Fibroblast of lung (primary cell): ENCODE measurements around the gene ACVR2A. TPM values are rescaled to one million over a fixed set of nuclear protein-coding genes. Genes with fewer than 3 reads are reported as not detected.

Experiments used
- DNase-seq, 2 donors: peaks; one replicate each; pipeline versions ENCODE4 v3.0.0 to v3.0.0-alpha.2; 2010; ENCODE audit warnings: low read depth in 2 of 2
- H2AFZ ChIP-seq: 2 replicates; pipeline ENCODE4 v1.5.1; 2012; ENCODE audit warnings: low read length, control low read depth, inconsistent platforms
- H3K27ac ChIP-seq: 2 replicates; pipeline ENCODE4 v1.5.1; 2011; ENCODE audit warnings: low read length, control low read depth; ENCODE audit not compliant: insufficient read depth
- H3K27me3 ChIP-seq: 2 replicates; pipeline ENCODE4 v1.5.1; 2011; ENCODE audit warnings: mild to moderate bottlenecking, low read length; ENCODE audit not compliant: control insufficient read depth, insufficient read depth
- H3K36me3 ChIP-seq: 2 replicates; pipeline ENCODE4 v1.5.1; 2011; ENCODE audit warnings: low read length; ENCODE audit not compliant: control insufficient read depth, insufficient read depth
- H3K4me1 ChIP-seq: 2 replicates; pipeline ENCODE4 v1.5.1; 2011; ENCODE audit warnings: low read length; ENCODE audit not compliant: control insufficient read depth, insufficient read depth; ENCODE audit errors: extremely low read depth
- H3K4me2 ChIP-seq: 2 replicates; pipeline ENCODE4 v1.5.1; 2011; ENCODE audit warnings: low read length, control low read depth; ENCODE audit not compliant: insufficient read depth; ENCODE audit errors: extremely low read depth
- H3K4me3 ChIP-seq, 4 experiments: fragments of 200-600 bp in 1 of 4; sonication (generic) in 1 of 4; replicated peaks in 1 of 4; 2 replicates each; pipeline ENCODE4 v1.5.1; 2011 to 2016; ENCODE audit warnings: low read length in 4 of 4, low read depth in 3 of 4, mild to moderate bottlenecking in 3 of 4, control low read depth in 2 of 4, inconsistent platforms in 1 of 4, mixed read lengths in 1 of 4; ENCODE audit not compliant: insufficient read depth in 1 of 4; ENCODE audit errors: control extremely low read depth in 1 of 4
- H3K79me2 ChIP-seq: 2 replicates; pipeline ENCODE4 v1.5.1; 2012; ENCODE audit warnings: mild to moderate bottlenecking, low read length, inconsistent platforms; ENCODE audit not compliant: control insufficient read depth, insufficient read depth
- H3K9ac ChIP-seq: 2 replicates; pipeline ENCODE4 v1.5.1; 2011; ENCODE audit warnings: mild to moderate bottlenecking, low read length, control low read depth; ENCODE audit not compliant: insufficient read depth
- H3K9me3 ChIP-seq: 2 replicates; pipeline ENCODE4 v1.5.1; 2012; ENCODE audit warnings: low read depth, low read length; ENCODE audit not compliant: control insufficient read depth, insufficient read depth
- H4K20me1 ChIP-seq: 2 replicates; pipeline ENCODE4 v1.5.1; 2011; ENCODE audit warnings: low read length; ENCODE audit not compliant: control insufficient read depth, insufficient read depth; ENCODE audit errors: extremely low read depth
- EZH2 ChIP-seq: IDR thresholded peaks from 2 replicates; pipeline ENCODE4 v1.5.1; 2012; ENCODE audit warnings: low read length, control low read depth, mild to moderate bottlenecking; ENCODE audit errors: missing control alignments
- polyA plus RNA-seq, 2 donors: library from polyadenylated mRNA; depleted of rRNA in 1 of 2; stranded (reverse) in 1 of 2; unstranded in 1 of 2; fragments of >200 nt; gene quantifications; 2 replicates each; pipeline ENCODE4 v1.2.1, GENCODE V29; 2011 to 2012; ENCODE audit warnings: missing spikeins in 1 of 2
- total RNA-seq: library from RNA; depleted of rRNA; stranded (reverse); fragments of >200 nt; gene quantifications from 2 replicates; pipeline ENCODE4 v1.2.1, GENCODE V29; 2014
- TF ChIP-seq, protein P1 (sequence below), 2 donors: IDR thresholded peaks in 1 of 2; conservative IDR thresholded peaks in 1 of 2; 1 replicate in 1 of 2; 2 replicates in 1 of 2; pipeline ENCODE4 v1.5.1; 2011 to 2012; ENCODE audit warnings: low read length in 2 of 2, control low read depth in 1 of 2, inconsistent platforms in 1 of 2, low read depth in 1 of 2, mild to moderate bottlenecking in 1 of 2

The ACVR2A gene
- total and polyA plus RNA-seq, 2 donors (not counting 1 experiment from before 2014, with no cell fraction given): 8.9 to 9.8 TPM

DNA sequence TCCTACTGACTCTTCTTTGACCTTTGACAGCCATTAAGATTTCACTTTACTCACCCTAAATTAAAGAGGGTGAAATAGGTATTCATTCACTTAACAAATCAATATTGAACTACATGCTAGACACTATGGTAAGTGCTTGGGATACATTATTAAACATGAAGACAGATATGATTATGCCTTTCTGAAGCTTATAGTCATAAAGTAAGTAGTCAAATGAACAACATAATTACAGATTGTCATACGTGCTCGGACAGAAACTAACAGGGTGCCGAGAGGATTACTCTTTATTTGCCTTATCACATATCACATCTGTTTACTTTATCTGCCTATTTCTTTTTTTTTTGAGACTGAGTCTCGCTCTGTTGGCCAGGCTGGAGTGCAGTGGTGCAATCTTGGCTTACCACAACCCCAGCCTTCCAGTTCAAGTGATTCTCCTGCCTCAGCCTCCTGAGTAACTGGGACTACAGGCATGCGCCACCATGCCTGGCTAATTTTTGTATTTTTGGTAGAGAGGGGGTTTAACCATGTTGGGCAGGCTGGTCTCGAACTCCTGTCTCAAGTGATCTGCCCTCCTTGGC lies 9.8 kb downstream of the ACVR2A start:
- peaks cover 4% of the 10 kb centered on the region for H4K20me1 ChIP-seq
- H3K4me2 ChIP-seq: no peak overlapping the region
- H3K79me2 ChIP-seq: peaks cover 32% of the 10 kb centered on the region
- H3K9ac ChIP-seq: no peak overlapping the region
- no peak overlapping the region for H3K4me3 ChIP-seq
- no peak for DNase-seq
- H2AFZ ChIP-seq: no peak overlapping the region
- no peaks in the 10 kb centered on the region for H3K4me1 ChIP-seq
- H3K27me3 ChIP-seq: no peaks in the 10 kb centered on the region
- H3K36me3 ChIP-seq: no peaks in the 10 kb centered on the region
- no peak overlapping the region for H3K27ac ChIP-seq
- H3K9me3 ChIP-seq: no peaks in the 10 kb centered on the region
- TF ChIP-seq, protein P1, sequence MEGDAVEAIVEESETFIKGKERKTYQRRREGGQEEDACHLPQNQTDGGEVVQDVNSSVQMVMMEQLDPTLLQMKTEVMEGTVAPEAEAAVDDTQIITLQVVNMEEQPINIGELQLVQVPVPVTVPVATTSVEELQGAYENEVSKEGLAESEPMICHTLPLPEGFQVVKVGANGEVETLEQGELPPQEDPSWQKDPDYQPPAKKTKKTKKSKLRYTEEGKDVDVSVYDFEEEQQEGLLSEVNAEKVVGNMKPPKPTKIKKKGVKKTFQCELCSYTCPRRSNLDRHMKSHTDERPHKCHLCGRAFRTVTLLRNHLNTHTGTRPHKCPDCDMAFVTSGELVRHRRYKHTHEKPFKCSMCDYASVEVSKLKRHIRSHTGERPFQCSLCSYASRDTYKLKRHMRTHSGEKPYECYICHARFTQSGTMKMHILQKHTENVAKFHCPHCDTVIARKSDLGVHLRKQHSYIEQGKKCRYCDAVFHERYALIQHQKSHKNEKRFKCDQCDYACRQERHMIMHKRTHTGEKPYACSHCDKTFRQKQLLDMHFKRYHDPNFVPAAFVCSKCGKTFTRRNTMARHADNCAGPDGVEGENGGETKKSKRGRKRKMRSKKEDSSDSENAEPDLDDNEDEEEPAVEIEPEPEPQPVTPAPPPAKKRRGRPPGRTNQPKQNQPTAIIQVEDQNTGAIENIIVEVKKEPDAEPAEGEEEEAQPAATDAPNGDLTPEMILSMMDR (conservative IDR thresholded peaks at IDR 0.05 in 1 of 2, IDR thresholded peaks at IDR 0.05 in 1 of 2; ENCODE audit: low read depth in 1 of 2, low read length in 2 of 2): no peak
- TF ChIP-seq EZH2: no peak

DNA sequence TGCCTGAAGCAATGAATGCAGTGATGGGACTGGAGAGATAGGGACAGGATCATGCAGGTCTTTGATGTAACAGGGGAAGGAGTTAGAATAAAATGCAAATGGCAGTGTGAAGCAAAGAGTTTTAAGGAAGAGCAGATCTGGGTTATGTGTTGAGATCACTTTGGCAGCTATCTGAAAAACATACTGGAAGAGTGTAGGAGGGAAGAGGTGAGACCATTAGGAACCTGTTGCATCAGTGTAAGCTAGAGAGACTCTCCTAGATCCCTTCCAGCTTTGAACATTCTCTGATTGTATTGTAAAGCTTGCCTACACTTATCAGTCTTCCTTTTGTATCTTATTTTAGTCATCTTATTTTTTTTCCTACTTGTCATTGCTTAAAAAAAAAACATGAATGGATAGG lies 10.5 kb downstream of the ACVR2A start:
- Histone ChIP-seq H4K20me1 (peaks cover 4% of the 10 kb centered on the region), H3K4me3 (no peak overlapping the region), H3K4me1 (no peaks in the 10 kb centered on the region), H3K27me3 (no peaks in the 10 kb centered on the region), H3K4me2 (no peak overlapping the region), H3K36me3 (no peaks in the 10 kb centered on the region), H3K27ac (no peak overlapping the region), H2AFZ (no peak overlapping the region), H3K9me3 (no peaks in the 10 kb centered on the region), H3K9ac (no peak overlapping the region), H3K79me2 (peaks cover 30% of the 10 kb centered on the region)
- no peak for DNase-seq
- TF ChIP-seq, protein P1 (conservative IDR thresholded peaks at IDR 0.05 in 1 of 2, IDR thresholded peaks at IDR 0.05 in 1 of 2; ENCODE audit: low read depth in 1 of 2, low read length in 2 of 2): no peak
- TF ChIP-seq EZH2: no peak

DNA sequence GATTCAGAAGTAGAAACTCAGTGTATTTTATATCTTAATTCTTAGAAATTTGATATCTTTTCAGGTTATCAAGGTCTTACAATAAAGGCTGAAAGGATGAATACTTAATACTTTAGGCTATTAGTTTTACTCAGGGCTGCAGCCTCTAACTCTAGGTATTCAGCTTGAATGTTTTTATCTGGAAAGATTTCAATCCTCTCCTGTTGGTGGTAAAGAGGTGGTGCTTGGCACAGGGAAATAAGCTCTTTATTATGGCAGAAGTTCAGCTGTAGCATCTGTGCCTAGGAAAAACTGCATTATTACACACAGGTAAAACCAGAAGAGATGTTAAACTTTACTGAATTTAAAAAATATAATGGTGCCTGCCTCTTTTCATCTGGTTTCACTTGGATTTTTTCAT lies 11.1 kb downstream of the ACVR2A start:
- H3K9me3 ChIP-seq: no peaks in the 10 kb centered on the region
- H2AFZ ChIP-seq: no peak overlapping the region
- H4K20me1 ChIP-seq: peaks cover 4% of the 10 kb centered on the region
- H3K79me2 ChIP-seq: peaks cover 26% of the 10 kb centered on the region
- no peaks in the 10 kb centered on the region for H3K36me3 ChIP-seq
- TF ChIP-seq, protein P1 (conservative IDR thresholded peaks at IDR 0.05 in 1 of 2, IDR thresholded peaks at IDR 0.05 in 1 of 2; ENCODE audit: low read depth in 1 of 2, low read length in 2 of 2): no peak
- no peak for TF ChIP-seq EZH2
- no peak overlapping the region for H3K4me3 ChIP-seq
- no peaks in the 10 kb centered on the region for H3K4me1 ChIP-seq
- H3K27me3 ChIP-seq: no peaks in the 10 kb centered on the region
- no peak overlapping the region for H3K4me2 ChIP-seq
- H3K27ac ChIP-seq: no peak overlapping the region
- no peak overlapping the region for H3K9ac ChIP-seq
- no peak for DNase-seq
